SK-N-SH treated with all-trans-retinoic acid at 6 μM for 48 hours (cell line): ENCODE data around the gene RP2.

Experiments
- ATAC-seq: fragments of 200-7000 bp; cut with Tn5 transposase; 3 replicates; pipeline ENCODE4 v1.9.1; 2020; ENCODE audit warnings: mild to moderate bottlenecking, moderate library complexity
- ARNTL ChIP-seq: fragments of 450-650 bp; formaldehyde crosslinking; IDR thresholded peaks from 2 replicates; pipeline ENCODE4 v1.5.0; 2020; ENCODE audit warnings: low read depth, mild to moderate bottlenecking, moderate library complexity, borderline replicate concordance
- BACH2 ChIP-seq: fragments of 250-450 bp; sonication (Bioruptor Pico); IDR thresholded peaks from 2 replicates; pipeline ENCODE4 v1.9.0; 2021; ENCODE audit warnings: mild to moderate bottlenecking, borderline replicate concordance
- ESRRG ChIP-seq: fragments of 250-450 bp; sonication (Bioruptor Pico); IDR thresholded peaks from 2 replicates; pipeline ENCODE4 v1.6.1; 2021; ENCODE audit warnings: mild to moderate bottlenecking
- OSR1 ChIP-seq: fragments of 250-450 bp; sonication (Bioruptor Pico); IDR thresholded peaks from 2 replicates; pipeline ENCODE4 v1.8.0; 2022; ENCODE audit warnings: moderate library complexity, mild to moderate bottlenecking, inconsistent platforms
- PPARA ChIP-seq: fragments of 250-450 bp; sonication (Bioruptor Pico); IDR thresholded peaks from 2 replicates; pipeline ENCODE4 v1.5.0; 2020; ENCODE audit warnings: mild to moderate bottlenecking, borderline replicate concordance
- RARB ChIP-seq: fragments of 250-450 bp; sonication (Bioruptor Pico); IDR thresholded peaks from 2 replicates; pipeline ENCODE4 v1.8.0; 2021; ENCODE audit warnings: mild to moderate bottlenecking, moderate library complexity
- SNAI2 ChIP-seq: fragments of 250-450 bp; sonication (Bioruptor Pico); IDR thresholded peaks from 2 replicates; pipeline ENCODE4 v1.5.0; 2020; ENCODE audit warnings: mild to moderate bottlenecking, moderate library complexity
- TCF4 ChIP-seq: fragments of 250-450 bp; sonication (Bioruptor Pico); IDR thresholded peaks from 2 replicates; pipeline ENCODE4 v1.8.0; 2021; ENCODE audit warnings: mild to moderate bottlenecking, moderate library complexity, borderline replicate concordance
- ZC3H10 ChIP-seq: fragments of 250-450 bp; sonication (Bioruptor Pico); IDR thresholded peaks from 2 replicates; pipeline ENCODE4 v1.5.1; 2021; ENCODE audit warnings: mild to moderate bottlenecking, moderate library complexity
- ZFP3 ChIP-seq: fragments of 250-450 bp; sonication (Bioruptor Pico); IDR thresholded peaks from 2 replicates; pipeline ENCODE4 v1.5.0; 2020; ENCODE audit warnings: mild to moderate bottlenecking, moderate library complexity
- ZNF565 ChIP-seq: fragments of 450-650 bp; formaldehyde crosslinking; conservative IDR thresholded peaks from 2 replicates; pipeline ENCODE4 v1.5.0; 2020; ENCODE audit warnings: low read depth, mild to moderate bottlenecking, moderate library complexity
- ZNF70 ChIP-seq: fragments of 450-650 bp; formaldehyde crosslinking; IDR thresholded peaks from 2 replicates; pipeline ENCODE4 v1.5.0; 2020; ENCODE audit warnings: mild to moderate bottlenecking, moderate library complexity
- ZNF8 ChIP-seq: fragments of 450-650 bp; formaldehyde crosslinking; IDR thresholded peaks from 2 replicates; pipeline ENCODE4 v1.5.0; 2020; ENCODE audit warnings: mild to moderate bottlenecking, moderate library complexity
- TF ChIP-seq, protein P1 (sequence below): fragments of 250-450 bp; sonication (Bioruptor Pico); IDR thresholded peaks from 2 replicates; pipeline ENCODE4 v1.5.0; 2020; ENCODE audit warnings: mild to moderate bottlenecking, moderate library complexity
- TF ChIP-seq, protein P2 (sequence below): fragments of 250-450 bp; sonication (Bioruptor Pico); IDR thresholded peaks from 2 replicates; pipeline ENCODE4 v1.8.0; 2020; ENCODE audit warnings: mild to moderate bottlenecking, moderate library complexity, borderline replicate concordance
- TF ChIP-seq, protein P3 (sequence below): fragments of 250-450 bp; sonication (Bioruptor Pico); IDR thresholded peaks from 2 replicates; pipeline ENCODE4 v1.5.1; 2020; ENCODE audit warnings: low read depth, mild to moderate bottlenecking, moderate library complexity
- TF ChIP-seq, protein P4 (sequence below): fragments of 250-450 bp; sonication (Bioruptor Pico); IDR thresholded peaks from 2 replicates; pipeline ENCODE4 v1.8.0; 2021; ENCODE audit warnings: low read depth, mild to moderate bottlenecking, moderate library complexity, borderline replicate concordance
- TF ChIP-seq, protein P5 (sequence below): fragments of 250-450 bp; sonication (Bioruptor Pico); IDR thresholded peaks from 2 replicates; pipeline ENCODE4 v1.5.1; 2021; ENCODE audit warnings: mild to moderate bottlenecking, moderate library complexity

The RP2 gene

DNA sequence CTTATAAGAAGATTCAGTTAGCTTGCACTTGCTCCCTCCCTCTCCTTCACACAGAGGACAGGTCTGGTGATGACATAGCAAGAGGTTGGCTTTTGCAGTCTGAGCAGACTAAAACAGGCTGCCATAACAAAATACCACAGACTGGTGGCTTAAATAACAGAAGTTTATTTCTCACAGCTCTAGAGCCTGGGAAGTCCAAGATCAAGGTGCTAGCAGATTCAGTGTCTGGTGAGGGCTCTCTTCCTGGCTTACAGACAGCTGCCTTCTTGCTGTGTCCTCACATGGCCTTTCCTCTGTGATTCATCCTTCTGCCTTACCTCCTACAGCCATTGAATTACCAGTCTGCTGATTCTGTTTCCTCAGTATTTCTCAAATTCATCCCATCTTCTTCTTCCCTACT, 13.1 kb downstream of the RP2 start (continued):
- TF ChIP-seq, protein P1, sequence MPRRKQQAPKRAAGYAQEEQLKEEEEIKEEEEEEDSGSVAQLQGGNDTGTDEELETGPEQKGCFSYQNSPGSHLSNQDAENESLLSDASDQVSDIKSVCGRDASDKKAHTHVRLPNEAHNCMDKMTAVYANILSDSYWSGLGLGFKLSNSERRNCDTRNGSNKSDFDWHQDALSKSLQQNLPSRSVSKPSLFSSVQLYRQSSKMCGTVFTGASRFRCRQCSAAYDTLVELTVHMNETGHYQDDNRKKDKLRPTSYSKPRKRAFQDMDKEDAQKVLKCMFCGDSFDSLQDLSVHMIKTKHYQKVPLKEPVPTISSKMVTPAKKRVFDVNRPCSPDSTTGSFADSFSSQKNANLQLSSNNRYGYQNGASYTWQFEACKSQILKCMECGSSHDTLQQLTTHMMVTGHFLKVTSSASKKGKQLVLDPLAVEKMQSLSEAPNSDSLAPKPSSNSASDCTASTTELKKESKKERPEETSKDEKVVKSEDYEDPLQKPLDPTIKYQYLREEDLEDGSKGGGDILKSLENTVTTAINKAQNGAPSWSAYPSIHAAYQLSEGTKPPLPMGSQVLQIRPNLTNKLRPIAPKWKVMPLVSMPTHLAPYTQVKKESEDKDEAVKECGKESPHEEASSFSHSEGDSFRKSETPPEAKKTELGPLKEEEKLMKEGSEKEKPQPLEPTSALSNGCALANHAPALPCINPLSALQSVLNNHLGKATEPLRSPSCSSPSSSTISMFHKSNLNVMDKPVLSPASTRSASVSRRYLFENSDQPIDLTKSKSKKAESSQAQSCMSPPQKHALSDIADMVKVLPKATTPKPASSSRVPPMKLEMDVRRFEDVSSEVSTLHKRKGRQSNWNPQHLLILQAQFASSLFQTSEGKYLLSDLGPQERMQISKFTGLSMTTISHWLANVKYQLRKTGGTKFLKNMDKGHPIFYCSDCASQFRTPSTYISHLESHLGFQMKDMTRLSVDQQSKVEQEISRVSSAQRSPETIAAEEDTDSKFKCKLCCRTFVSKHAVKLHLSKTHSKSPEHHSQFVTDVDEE (CRISPR knock-in tag), result no peak
- TF ChIP-seq, protein P2, sequence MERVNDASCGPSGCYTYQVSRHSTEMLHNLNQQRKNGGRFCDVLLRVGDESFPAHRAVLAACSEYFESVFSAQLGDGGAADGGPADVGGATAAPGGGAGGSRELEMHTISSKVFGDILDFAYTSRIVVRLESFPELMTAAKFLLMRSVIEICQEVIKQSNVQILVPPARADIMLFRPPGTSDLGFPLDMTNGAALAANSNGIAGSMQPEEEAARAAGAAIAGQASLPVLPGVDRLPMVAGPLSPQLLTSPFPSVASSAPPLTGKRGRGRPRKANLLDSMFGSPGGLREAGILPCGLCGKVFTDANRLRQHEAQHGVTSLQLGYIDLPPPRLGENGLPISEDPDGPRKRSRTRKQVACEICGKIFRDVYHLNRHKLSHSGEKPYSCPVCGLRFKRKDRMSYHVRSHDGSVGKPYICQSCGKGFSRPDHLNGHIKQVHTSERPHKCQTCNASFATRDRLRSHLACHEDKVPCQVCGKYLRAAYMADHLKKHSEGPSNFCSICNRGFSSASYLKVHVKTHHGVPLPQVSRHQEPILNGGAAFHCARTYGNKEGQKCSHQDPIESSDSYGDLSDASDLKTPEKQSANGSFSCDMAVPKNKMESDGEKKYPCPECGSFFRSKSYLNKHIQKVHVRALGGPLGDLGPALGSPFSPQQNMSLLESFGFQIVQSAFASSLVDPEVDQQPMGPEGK (CRISPR knock-in tag), result no peak
- no peak for TF ChIP-seq ZFP3 (CRISPR knock-in tag)

DNA sequence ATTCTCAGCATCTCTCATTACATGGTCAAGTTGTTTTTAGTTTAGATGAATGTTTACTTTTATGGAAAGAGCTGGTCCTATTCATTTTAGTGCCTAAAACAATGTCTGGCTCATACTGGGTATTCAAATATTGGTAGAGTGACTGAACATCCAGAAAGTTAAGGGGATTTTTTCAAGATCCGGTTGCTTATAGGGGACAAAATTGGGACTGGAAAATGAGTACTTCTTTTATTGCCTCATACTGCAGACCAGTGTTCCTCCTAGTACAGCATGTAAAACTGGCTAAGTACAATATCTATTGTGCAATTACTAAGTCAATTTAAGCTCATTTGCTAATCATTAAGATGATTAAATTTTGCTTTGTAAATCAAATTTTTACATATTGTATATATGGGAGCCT, 13.9 kb downstream of the RP2 start:
- TF ChIP-seq SNAI2 (CRISPR knock-in tag) (no peak), ZNF565 (CRISPR knock-in tag) (no peak), ESRRG (CRISPR knock-in tag) (no peak), TCF4 (no peak), BACH2 (CRISPR knock-in tag) (no peak), ZNF70 (CRISPR knock-in tag) (no peak), OSR1 (CRISPR knock-in tag) (no peak), RARB (CRISPR knock-in tag) (no peak), ARNTL (CRISPR knock-in tag) (no peak), ZC3H10 (CRISPR knock-in tag) (no peak), ZNF8 (CRISPR knock-in tag) (no peak), PPARA (no peak)
- TF ChIP-seq, protein P1 (CRISPR knock-in tag), result no peak
- TF ChIP-seq, protein P3, sequence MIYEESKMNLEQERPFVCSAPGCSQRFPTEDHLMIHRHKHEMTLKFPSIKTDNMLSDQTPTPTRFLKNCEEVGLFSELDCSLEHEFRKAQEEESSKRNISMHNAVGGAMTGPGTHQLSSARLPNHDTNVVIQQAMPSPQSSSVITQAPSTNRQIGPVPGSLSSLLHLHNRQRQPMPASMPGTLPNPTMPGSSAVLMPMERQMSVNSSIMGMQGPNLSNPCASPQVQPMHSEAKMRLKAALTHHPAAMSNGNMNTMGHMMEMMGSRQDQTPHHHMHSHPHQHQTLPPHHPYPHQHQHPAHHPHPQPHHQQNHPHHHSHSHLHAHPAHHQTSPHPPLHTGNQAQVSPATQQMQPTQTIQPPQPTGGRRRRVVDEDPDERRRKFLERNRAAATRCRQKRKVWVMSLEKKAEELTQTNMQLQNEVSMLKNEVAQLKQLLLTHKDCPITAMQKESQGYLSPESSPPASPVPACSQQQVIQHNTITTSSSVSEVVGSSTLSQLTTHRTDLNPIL (CRISPR knock-in tag), result no peak
- TF ChIP-seq, protein P2 (CRISPR knock-in tag), result no peak
- TF ChIP-seq, protein P4, sequence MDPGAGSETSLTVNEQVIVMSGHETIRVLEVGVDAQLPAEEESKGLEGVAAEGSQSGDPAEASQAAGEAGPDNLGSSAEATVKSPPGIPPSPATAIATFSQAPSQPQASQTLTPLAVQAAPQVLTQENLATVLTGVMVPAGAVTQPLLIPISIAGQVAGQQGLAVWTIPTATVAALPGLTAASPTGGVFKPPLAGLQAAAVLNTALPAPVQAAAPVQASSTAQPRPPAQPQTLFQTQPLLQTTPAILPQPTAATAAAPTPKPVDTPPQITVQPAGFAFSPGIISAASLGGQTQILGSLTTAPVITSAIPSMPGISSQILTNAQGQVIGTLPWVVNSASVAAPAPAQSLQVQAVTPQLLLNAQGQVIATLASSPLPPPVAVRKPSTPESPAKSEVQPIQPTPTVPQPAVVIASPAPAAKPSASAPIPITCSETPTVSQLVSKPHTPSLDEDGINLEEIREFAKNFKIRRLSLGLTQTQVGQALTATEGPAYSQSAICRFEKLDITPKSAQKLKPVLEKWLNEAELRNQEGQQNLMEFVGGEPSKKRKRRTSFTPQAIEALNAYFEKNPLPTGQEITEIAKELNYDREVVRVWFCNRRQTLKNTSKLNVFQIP, result no peak
- TF ChIP-seq, protein P5, sequence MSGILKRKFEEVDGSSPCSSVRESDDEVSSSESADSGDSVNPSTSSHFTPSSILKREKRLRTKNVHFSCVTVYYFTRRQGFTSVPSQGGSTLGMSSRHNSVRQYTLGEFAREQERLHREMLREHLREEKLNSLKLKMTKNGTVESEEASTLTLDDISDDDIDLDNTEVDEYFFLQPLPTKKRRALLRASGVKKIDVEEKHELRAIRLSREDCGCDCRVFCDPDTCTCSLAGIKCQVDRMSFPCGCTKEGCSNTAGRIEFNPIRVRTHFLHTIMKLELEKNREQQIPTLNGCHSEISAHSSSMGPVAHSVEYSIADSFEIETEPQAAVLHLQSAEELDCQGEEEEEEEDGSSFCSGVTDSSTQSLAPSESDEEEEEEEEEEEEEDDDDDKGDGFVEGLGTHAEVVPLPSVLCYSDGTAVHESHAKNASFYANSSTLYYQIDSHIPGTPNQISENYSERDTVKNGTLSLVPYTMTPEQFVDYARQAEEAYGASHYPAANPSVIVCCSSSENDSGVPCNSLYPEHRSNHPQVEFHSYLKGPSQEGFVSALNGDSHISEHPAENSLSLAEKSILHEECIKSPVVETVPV (CRISPR knock-in tag), result no peak
- no peak for ATAC-seq
